ENCODE measurements around the gene FAM200B. TPM values are rescaled to one million over a fixed set of nuclear protein-coding genes. Genes with fewer than 3 reads are reported as not detected.

The FAM200B gene
- total and polyA plus RNA-seq, 2 of the 4 experiments (the other 2 are of a cell fraction) = 16.7 to 18.5 TPM

DNA sequence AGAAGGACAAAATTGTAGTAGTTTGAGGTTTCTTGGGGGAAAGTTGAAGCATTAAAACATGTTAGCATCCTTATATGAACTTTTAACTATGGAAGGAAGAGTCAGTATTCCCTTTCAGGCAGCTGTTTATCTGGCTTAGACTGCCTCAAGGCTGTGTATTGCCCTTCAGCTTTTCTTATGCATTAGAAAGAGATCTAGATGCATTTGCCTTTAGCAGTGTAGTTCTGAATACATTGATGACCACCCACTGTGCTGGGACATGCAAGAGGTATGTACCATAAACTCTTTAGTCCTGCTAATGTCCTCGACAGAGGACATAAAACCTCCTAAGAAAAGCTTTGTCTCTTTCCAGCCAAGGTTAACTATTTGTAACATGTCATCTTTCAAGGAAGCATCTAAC, 2.9 kb downstream of the FAM200B start:
- H2BK20ac ChIP-seq (ENCODE audit: low read depth, low read length) = no peak overlapping the region
- DNase-seq = no peak
- H2AK9ac ChIP-seq (replicated peaks; ENCODE audit: low read depth, low read length, poor library complexity) = no peak overlapping the region
- no peak overlapping the region for H2AFZ ChIP-seq (replicated peaks; ENCODE audit: low read length, poor library complexity)
- no peaks in the 10 kb centered on the region for H3K9me3 ChIP-seq (ENCODE audit: control insufficient read depth, insufficient read depth, low read length)
- no peak overlapping the region; the same call in 2 of the 3 replicates for H2BK15ac ChIP-seq (ENCODE audit: low read depth, low read length)
- no peak overlapping the region for H3K27ac ChIP-seq (ENCODE audit: insufficient read depth, low read length)
- H3K4ac ChIP-seq (ENCODE audit: low read depth, low read length) = no peak overlapping the region
- H3K27me3 ChIP-seq (ENCODE audit: control insufficient read depth, insufficient read depth, low read length) = no peaks in the 10 kb centered on the region
- H4K5ac ChIP-seq (ENCODE audit: low read depth, low read length) = peak overlapping the region; percentile 34; the same call in 1 of the 2 replicates
- TF ChIP-seq FOS (IDR thresholded peaks at IDR 0.05; ENCODE audit: low read depth, low read length) (no peak), NFE2L2 (IDR thresholded peaks at IDR 0.05; ENCODE audit: low read depth, low read length) (no peak), BHLHE40 (IDR thresholded peaks at IDR 0.05; ENCODE audit: low read depth, low read length) (no peak), RCOR1 (IDR thresholded peaks at IDR 0.05; ENCODE audit: insufficient replicate concordance, low read length) (no peak), CEBPB (IDR thresholded peaks at IDR 0.05; ENCODE audit: low read depth, low read length) (no peak), CHD1 (IDR thresholded peaks at IDR 0.05; ENCODE audit: low read depth, low read length) (no peak), MAFK (IDR thresholded peaks at IDR 0.05; ENCODE audit: low read depth, low read length) (no peak), POLR2A (IDR thresholded peaks at IDR 0.05; ENCODE audit: low read depth, low read length) (no peak), MAZ (IDR thresholded peaks at IDR 0.05; ENCODE audit: borderline replicate concordance, low read depth, low read length) (no peak), RFX5 (IDR thresholded peaks at IDR 0.05; ENCODE audit: low read depth, low read length) (no peak), SMC3 (IDR thresholded peaks at IDR 0.05; ENCODE audit: low read depth, low read length) (no peak), MXI1 (IDR thresholded peaks at IDR 0.05; ENCODE audit: borderline replicate concordance, low read depth, low read length) (no peak), RAD21 (IDR thresholded peaks at IDR 0.05; ENCODE audit: low read length) (no peak)
- TF ChIP-seq, protein P1, sequence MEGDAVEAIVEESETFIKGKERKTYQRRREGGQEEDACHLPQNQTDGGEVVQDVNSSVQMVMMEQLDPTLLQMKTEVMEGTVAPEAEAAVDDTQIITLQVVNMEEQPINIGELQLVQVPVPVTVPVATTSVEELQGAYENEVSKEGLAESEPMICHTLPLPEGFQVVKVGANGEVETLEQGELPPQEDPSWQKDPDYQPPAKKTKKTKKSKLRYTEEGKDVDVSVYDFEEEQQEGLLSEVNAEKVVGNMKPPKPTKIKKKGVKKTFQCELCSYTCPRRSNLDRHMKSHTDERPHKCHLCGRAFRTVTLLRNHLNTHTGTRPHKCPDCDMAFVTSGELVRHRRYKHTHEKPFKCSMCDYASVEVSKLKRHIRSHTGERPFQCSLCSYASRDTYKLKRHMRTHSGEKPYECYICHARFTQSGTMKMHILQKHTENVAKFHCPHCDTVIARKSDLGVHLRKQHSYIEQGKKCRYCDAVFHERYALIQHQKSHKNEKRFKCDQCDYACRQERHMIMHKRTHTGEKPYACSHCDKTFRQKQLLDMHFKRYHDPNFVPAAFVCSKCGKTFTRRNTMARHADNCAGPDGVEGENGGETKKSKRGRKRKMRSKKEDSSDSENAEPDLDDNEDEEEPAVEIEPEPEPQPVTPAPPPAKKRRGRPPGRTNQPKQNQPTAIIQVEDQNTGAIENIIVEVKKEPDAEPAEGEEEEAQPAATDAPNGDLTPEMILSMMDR (conservative IDR thresholded peaks at IDR 0.05; ENCODE audit: low read depth, low read length) = no peak
- TF ChIP-seq, protein P2, sequence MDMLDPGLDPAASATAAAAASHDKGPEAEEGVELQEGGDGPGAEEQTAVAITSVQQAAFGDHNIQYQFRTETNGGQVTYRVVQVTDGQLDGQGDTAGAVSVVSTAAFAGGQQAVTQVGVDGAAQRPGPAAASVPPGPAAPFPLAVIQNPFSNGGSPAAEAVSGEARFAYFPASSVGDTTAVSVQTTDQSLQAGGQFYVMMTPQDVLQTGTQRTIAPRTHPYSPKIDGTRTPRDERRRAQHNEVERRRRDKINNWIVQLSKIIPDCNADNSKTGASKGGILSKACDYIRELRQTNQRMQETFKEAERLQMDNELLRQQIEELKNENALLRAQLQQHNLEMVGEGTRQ (IDR thresholded peaks at IDR 0.05; ENCODE audit: low read depth, low read length) = no peak
- TF ChIP-seq, protein P3, sequence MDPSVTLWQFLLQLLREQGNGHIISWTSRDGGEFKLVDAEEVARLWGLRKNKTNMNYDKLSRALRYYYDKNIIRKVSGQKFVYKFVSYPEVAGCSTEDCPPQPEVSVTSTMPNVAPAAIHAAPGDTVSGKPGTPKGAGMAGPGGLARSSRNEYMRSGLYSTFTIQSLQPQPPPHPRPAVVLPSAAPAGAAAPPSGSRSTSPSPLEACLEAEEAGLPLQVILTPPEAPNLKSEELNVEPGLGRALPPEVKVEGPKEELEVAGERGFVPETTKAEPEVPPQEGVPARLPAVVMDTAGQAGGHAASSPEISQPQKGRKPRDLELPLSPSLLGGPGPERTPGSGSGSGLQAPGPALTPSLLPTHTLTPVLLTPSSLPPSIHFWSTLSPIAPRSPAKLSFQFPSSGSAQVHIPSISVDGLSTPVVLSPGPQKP (IDR thresholded peaks at IDR 0.05; ENCODE audit: borderline replicate concordance, low read depth, low read length) = no peak
- peak overlapping the region in 1 of 2 experiments; percentile 9; a peak in 1 of 4 replicates for H4K8ac ChIP-seq (ENCODE audit: low read depth in 2 of 2, low read length in 2 of 2)
- no peaks in the 10 kb centered on the region for H4K20me1 ChIP-seq (ENCODE audit: insufficient read depth, low read length)
- H2BK120ac ChIP-seq (ENCODE audit: low read depth, low read length) = no peak overlapping the region
- H2AK5ac ChIP-seq (ENCODE audit: low read depth, low read length) = peak overlapping the region; percentile 17; the same call in 1 of the 2 replicates
- no CpG with 5 or more reads among the region's 1 CpG for WGBS, 2 experiments (ENCODE audit: extremely low coverage in 2 of 2, insufficient read length in 1 of 2)
- H3K14ac ChIP-seq (replicated peaks; ENCODE audit: low read depth, low read length) = no peak overlapping the region
- no peak overlapping the region for H3K9ac ChIP-seq (ENCODE audit: low read depth, low read length)
- peaks cover 2% of the 10 kb centered on the region; the same call in 1 of the 2 replicates for H3K9me1 ChIP-seq (ENCODE audit: insufficient read depth, low read length)
- no peak overlapping the region for H3K18ac ChIP-seq (ENCODE audit: low read depth, low read length)
- ATAC-seq (ENCODE audit: low read depth) = no peak
- H3K36me3 ChIP-seq (ENCODE audit: control insufficient read depth, insufficient read depth, low read length) = peaks cover 6% of the 10 kb centered on the region
- in situ Hi-C loops (cut with MboI; ENCODE audit: low sequenced_read_pairs) (loop anchor here (25.0 kb wide), 1 partner anchor 672 kb away; the partner anchor contains the start of gene CPEB2), dilution Hi-C loops (cut with HindIII; ENCODE audit: low sequenced_read_pairs, unreplicated experiment) (no loop called here), intact Hi-C loops (cut with micrococcal nuclease) (no loop called here)
- no peak overlapping the region for H3K23ac ChIP-seq (ENCODE audit: low read depth, low read length)
- ChIA-PET POLR2A (ENCODE audit: unreplicated experiment) (no interaction called here), CTCF (interaction anchor here (0.6 kb wide), 2 partner anchors 18 to 47 kb away, joined by 4 to 10 read pairs; no protein-coding TSS in a partner anchor)
- BruUV-seq (replicated peaks) = no TSS peak
- H4K91ac ChIP-seq (ENCODE audit: insufficient read depth, low read depth, low read length) = no peak overlapping the region
- H3K4me2 ChIP-seq (ENCODE audit: low read depth, low read length) = no peak overlapping the region
- peak overlapping the region; percentile 15 for H2BK5ac ChIP-seq (ENCODE audit: low read depth, low read length, poor library complexity, severe bottlenecking)
- H3K4me3 ChIP-seq (ENCODE audit: insufficient read depth, low read depth, low read length) = no peak overlapping the region
- H3K56ac ChIP-seq (ENCODE audit: extremely low read depth, insufficient read depth, low read length) = no peak overlapping the region
- peaks cover 2% of the 10 kb centered on the region; the same call in 1 of the 2 replicates for H3K4me1 ChIP-seq (ENCODE audit: control insufficient read depth, insufficient read depth, low read length)
- peaks cover 16 to 41% of the 10 kb centered on the region in 2 experiments for H3K79me1 ChIP-seq (ENCODE audit: low read depth in 1 of 2, low read length in 2 of 2)

Measured in IMR-90 (cell line).